HepG2 (cell line): ENCODE results near the gene CDK8. TPM values are rescaled to one million over a fixed set of nuclear protein-coding genes. Genes with fewer than 3 reads are reported as not detected.

Experiments used
- ATAC-seq: fragments of 200-7000 bp; cut with Tn5 transposase; 3 replicates; pipeline ENCODE4 v1.9.1; 2020; ENCODE audit warnings: mild to moderate bottlenecking, moderate library complexity
- BruUV-seq: library from RNA; stranded (reverse); fragments of 400-500 nt; replicated peaks from 2 replicates; lab custom pipeline; 2021; lab: Mats Ljungman, UMichigan
- CTCF ChIA-PET: fragments of 300-600 bp; formaldehyde crosslinking; extraction: SDS; loops from one replicate; lab custom pipeline; 2021; ENCODE audit warnings: low total read pairs, inconsistent platforms, low intra/inter-chr PET ratio; lab: Yijun Ruan, JAX
- POLR2A ChIA-PET: fragments of 350-600 bp; sonication (Branson Sonifier 250); formaldehyde crosslinking; loops from one replicate; lab custom pipeline; 2020; ENCODE audit warnings: antibody characterized with exemption, inconsistent platforms; lab: Yijun Ruan, JAX
- DNase-seq: peaks from one replicate; pipeline ENCODE4 v3.0.0-alpha.2; 2015; ENCODE audit warnings: low spot score
- FAIRE-seq: peaks from 3 replicates; lab custom pipeline; 2011; peaks lifted over from hg19 to GRCh38; lab: Jason Lieb, UNC
- H2AFZ ChIP-seq: one replicate; pipeline ENCODE4 v1.6.1; 2011; ENCODE audit warnings: low read length, inconsistent platforms
- H3K27ac ChIP-seq: fragments of 300-600 bp; 3 replicates; pipeline ENCODE4 v1.8.0; 2011; ENCODE audit warnings: mixed run types, mild to moderate bottlenecking, mixed read lengths, low read length, inconsistent platforms; ENCODE audit not compliant: insufficient read depth; ENCODE audit errors: extremely low read length
- H3K27me3 ChIP-seq, 2 experiments: fragments of 200-600 bp in 1 of 2; 2 replicates in 1 of 2; 3 replicates in 1 of 2; pipeline versions ENCODE4 v1.6.0 to v1.8.0; 2011; ENCODE audit warnings: low read length in 2 of 2, mild to moderate bottlenecking in 2 of 2, moderate library complexity in 2 of 2, inconsistent platforms in 1 of 2; ENCODE audit not compliant: insufficient read depth in 2 of 2, control insufficient read depth in 1 of 2
- H3K36me3 ChIP-seq, 2 experiments: fragments of 200-600 bp in 1 of 2; replicated peaks in 1 of 2; 2 replicates in 1 of 2; 3 replicates in 1 of 2; pipeline versions ENCODE4 v1.5.1 to v1.8.0; 2011; ENCODE audit warnings: low read length in 2 of 2, inconsistent platforms in 1 of 2; ENCODE audit not compliant: insufficient read depth in 2 of 2, control insufficient read depth in 1 of 2
- H3K4me1 ChIP-seq: 2 replicates; pipeline ENCODE4 v1.5.1; 2012; ENCODE audit warnings: low read length, inconsistent platforms; ENCODE audit not compliant: insufficient read depth
- H3K4me2 ChIP-seq: 2 replicates; pipeline ENCODE4 v1.6.0; 2011; ENCODE audit warnings: low read depth, low read length, inconsistent platforms
- H3K4me3 ChIP-seq, 3 experiments: fragments of 200-600 bp in 1 of 3; sonication (generic), shearing (Covaris generic) in 1 of 3; replicated peaks in 1 of 3; 2 replicates each; pipeline ENCODE4 v1.5.1; 2011 to 2016; ENCODE audit warnings: low read length in 3 of 3, inconsistent platforms in 2 of 3, low read depth in 2 of 3, mild to moderate bottlenecking in 2 of 3, control low read depth in 1 of 3, mixed read lengths in 1 of 3; ENCODE audit not compliant: insufficient read depth in 1 of 3
- H3K79me2 ChIP-seq: one replicate; pipeline ENCODE4 v1.6.1; 2011; ENCODE audit warnings: low read length, inconsistent platforms; ENCODE audit not compliant: insufficient read depth
- H3K9ac ChIP-seq: 2 replicates; pipeline ENCODE4 v1.6.0; 2011; ENCODE audit warnings: mild to moderate bottlenecking, low read depth, low read length, inconsistent platforms; ENCODE audit not compliant: insufficient read depth
- H3K9me3 ChIP-seq: 2 replicates; pipeline ENCODE4 v1.5.1; 2012; ENCODE audit warnings: mild to moderate bottlenecking, low read length
- H4K20me1 ChIP-seq: 2 replicates; pipeline ENCODE4 v1.6.0; 2011; ENCODE audit warnings: inconsistent platforms, mild to moderate bottlenecking, low read length, moderate library complexity; ENCODE audit not compliant: insufficient read depth
- BCL6 ChIP-seq: IDR thresholded peaks from 2 replicates; pipeline ENCODE4 v1.6.1; 2016; ENCODE audit warnings: missing genetic modification reagents, missing compliant biosample characterization
- E2F5 ChIP-seq: sonication (generic); formaldehyde crosslinking; conservative IDR thresholded peaks from 2 replicates; pipeline ENCODE4 v1.4.0; 2020; ENCODE audit warnings: missing genetic modification reagents
- KLF12 ChIP-seq: sonication (generic); formaldehyde crosslinking; IDR thresholded peaks from 2 replicates; pipeline ENCODE4 v1.4.0; 2020; ENCODE audit warnings: missing genetic modification reagents, borderline replicate concordance
- PCBP1 ChIP-seq: fragments of 200-400 bp; formaldehyde crosslinking; IDR thresholded peaks from 2 replicates; pipeline ENCODE4 v1.6.1; 2017; ENCODE audit warnings: mild to moderate bottlenecking, low read depth, low read length, borderline replicate concordance
- RXRA ChIP-seq: sonication (generic); formaldehyde crosslinking; IDR thresholded peaks from 2 replicates; pipeline ENCODE4 v1.5.1; 2020; ENCODE audit warnings: missing genetic modification reagents
- THYN1 ChIP-seq: sonication (generic); formaldehyde crosslinking; IDR thresholded peaks from 2 replicates; pipeline ENCODE4 v1.8.1; 2023; ENCODE audit warnings: low read depth, mild to moderate bottlenecking, moderate library complexity, missing genetic modification reagents, borderline replicate concordance
- ZBTB26 ChIP-seq: IDR thresholded peaks from 2 replicates; pipeline ENCODE4 v1.6.1; 2016; ENCODE audit warnings: missing compliant biosample characterization, missing genetic modification reagents, borderline replicate concordance
- ZIK1 ChIP-seq: sonication (generic); formaldehyde crosslinking; IDR thresholded peaks from 2 replicates; pipeline ENCODE4 v1.5.0; 2020; ENCODE audit warnings: mild to moderate bottlenecking, low read depth, missing genetic modification reagents, borderline replicate concordance
- ZMYM2 ChIP-seq: sonication (generic); formaldehyde crosslinking; IDR thresholded peaks from 2 replicates; pipeline ENCODE4 v1.8.0; 2022; ENCODE audit warnings: mild to moderate bottlenecking, missing genetic modification reagents
- ZNF510 ChIP-seq: sonication (generic); formaldehyde crosslinking; IDR thresholded peaks from 2 replicates; pipeline ENCODE4 v1.4.0; 2020; ENCODE audit warnings: low read depth, mild to moderate bottlenecking, missing genetic modification reagents
- ZNF605 ChIP-seq: sonication (generic); formaldehyde crosslinking; IDR thresholded peaks from 2 replicates; pipeline ENCODE4 v1.8.0; 2022; ENCODE audit warnings: mild to moderate bottlenecking, missing genetic modification reagents
- ZNF616 ChIP-seq: sonication (generic); formaldehyde crosslinking; IDR thresholded peaks from 2 replicates; pipeline ENCODE4 v1.5.0; 2020; ENCODE audit warnings: low read depth, mild to moderate bottlenecking, missing genetic modification reagents
- ZNF670 ChIP-seq: sonication (generic); formaldehyde crosslinking; IDR thresholded peaks from 2 replicates; pipeline ENCODE4 v1.8.0; 2022; ENCODE audit warnings: mild to moderate bottlenecking, missing genetic modification reagents, borderline replicate concordance
- ZNF678 ChIP-seq: sonication (generic); formaldehyde crosslinking; IDR thresholded peaks from 2 replicates; pipeline ENCODE4 v1.4.0; 2020; ENCODE audit warnings: mild to moderate bottlenecking, missing genetic modification reagents
- ZNF768 ChIP-seq: sonication (generic); formaldehyde crosslinking; IDR thresholded peaks from 2 replicates; pipeline ENCODE4 v1.4.0; 2020; ENCODE audit warnings: missing genetic modification reagents
- ZNF816 ChIP-seq: sonication (generic); formaldehyde crosslinking; IDR thresholded peaks from 2 replicates; pipeline ENCODE4 v1.8.0; 2022; ENCODE audit warnings: missing genetic modification reagents, mild to moderate bottlenecking, borderline replicate concordance
- WGBS: methylation state at CpG from one replicate; pipeline ENCODE4 v1.1.6; 2017; ENCODE audit warnings: low lambda C conversion rate; 5-methylcytosine and 5-hydroxymethylcytosine counted together
- in situ Hi-C: cut with HindIII; loops from 2 replicates; pipeline ENCODE4 v1.10.0; 2017; ENCODE audit warnings: low pct_unique_long_range_greater_than_20kb; ENCODE audit not compliant: extremely low pct_ligation_motif_present
- intact Hi-C: fragments of 100-400 bp; cut with micrococcal nuclease; formaldehyde crosslinking; loops from one replicate; pipeline ENCODE4 v1.10.0; 2022; ENCODE audit not compliant: unreplicated experiment
- polyA plus RNA-seq, 8 experiments: library from polyadenylated mRNA; depleted of rRNA in 3 of 8; stranded (reverse) in 7 of 8; unstranded in 1 of 8; fragments of >200 nt; fragmentation: Illumina TruSeq in 4 of 8; extraction: Trizol in 4 of 8; gene quantifications; 2 replicates each; pipeline versions ENCODE4 v1.2.1 to v1.2.3, GENCODE V29; 2011 to 2016; ENCODE audit warnings: low read depth in 4 of 8, missing spikeins in 1 of 8, mixed read lengths in 1 of 8; ENCODE audit not compliant: insufficient read depth in 1 of 8
- total RNA-seq, 5 experiments: library from RNA; depleted of rRNA; stranded (reverse); fragments of >200 nt; fragmentation: Illumina TruSeq; extraction: Trizol; gene quantifications; 2 replicates each; pipeline ENCODE4 v1.2.3, GENCODE V29; 2016; ENCODE audit warnings: low read depth in 1 of 5

CDK8 gene
- total and polyA plus RNA-seq, 2 of the 13 experiments (the other 11 are each of a cell fraction or from before 2014, with no cell fraction given), result 15.8 to 16.4 TPM

GRCh38 chr13:26425443-26426358, 171.8 kb downstream of the CDK8 start:
- ChIA-PET POLR2A (no interaction called here), CTCF (no interaction called here)
- Histone ChIP-seq H2AFZ (no peak overlapping the region), H4K20me1 (no peaks in the 10 kb centered on the region), H3K27ac (no peak overlapping the region), H3K4me3 (0 out of 6 replicates have a peak overlapping the region, but pooled peaks of 1 of the 3 experiments have one; percentile 30), H3K36me3 (no peaks in the 10 kb centered on the region), H3K79me2 (no peaks in the 10 kb centered on the region), H3K4me2 (peak overlapping the region; percentile 49; the same call in 1 of the 2 replicates), H3K9me3 (no peaks in the 10 kb centered on the region), H3K9ac (no peak overlapping the region; the same call in 1 of the 2 replicates), H3K27me3 (no peaks in the 10 kb centered on the region), H3K4me1 (peaks cover 12% of the 10 kb centered on the region)
- in situ Hi-C loops (no loop called here), intact Hi-C loops (no loop called here)
- DNase-seq (peak; percentile 34), FAIRE-seq (no peak), ATAC-seq (peak; percentile 75)
- TF ChIP-seq BCL6 (CRISPR knock-in tag) (peak; percentile 52), ZNF678 (CRISPR knock-in tag) (no peak)
- BruUV-seq, result no TSS peak
- 1% methylated on average over 8 of the region's 9 CpGs for WGBS

- POLR2A ChIA-PET, result no interaction called here
- H3K4me1 ChIP-seq, result no peaks in the 10 kb centered on the region
- no peak for TF ChIP-seq ZIK1 (CRISPR knock-in tag)
- no peak for TF ChIP-seq RXRA (CRISPR knock-in tag)
- TF ChIP-seq ZNF670, result no peak
- no peak for TF ChIP-seq PCBP1
- no peak for TF ChIP-seq KLF12 (CRISPR knock-in tag)
- no peak for TF ChIP-seq ZNF510 (CRISPR knock-in tag)
- TF ChIP-seq THYN1, result no peak
- TF ChIP-seq ZNF605 (CRISPR knock-in tag), result no peak
- no peak for TF ChIP-seq E2F5 (CRISPR knock-in tag)
- TF ChIP-seq ZNF768 (CRISPR knock-in tag), result no peak
- TF ChIP-seq ZMYM2 (CRISPR knock-in tag), result no peak
- TF ChIP-seq ZBTB26 (CRISPR knock-in tag), result no peak
- no peak for TF ChIP-seq ZNF816 (CRISPR knock-in tag)
- no peak for TF ChIP-seq ZNF616 (CRISPR knock-in tag)
Measured at GRCh38 chr13:26433776-26434175, 179.8 kb downstream of the CDK8 start.

More at GRCh38 chr13:26433776-26434175, 179.8 kb downstream of the CDK8 start:
- in situ Hi-C loops, result no loop called here
- 13% methylated on average over 4 of the region's 4 CpGs for WGBS
- FAIRE-seq, result no peak
- Histone ChIP-seq H3K36me3 (no peaks in the 10 kb centered on the region), H3K9ac (no peak overlapping the region), H2AFZ (no peak overlapping the region), H3K9me3 (peaks cover 34% of the 10 kb centered on the region), H3K4me3 (no peak overlapping the region), H4K20me1 (no peaks in the 10 kb centered on the region), H3K79me2 (no peaks in the 10 kb centered on the region), H3K27me3 (no peaks in the 10 kb centered on the region), H3K4me2 (no peak overlapping the region), H3K27ac (no peak overlapping the region)
- ATAC-seq, result no peak
- BruUV-seq, result no TSS peak
- CTCF ChIA-PET, result no interaction called here
- DNase-seq, result no peak
- intact Hi-C loops, result no loop called here
